HepG2 (cell line): Measurements from ENCODE around the gene CACNA1G. TPM values are rescaled to one million over a fixed set of nuclear protein-coding genes. Genes with fewer than 3 reads are reported as not detected.

ENCODE experiments used
- ATF5 ChIP-seq: sonication (generic); formaldehyde crosslinking; IDR thresholded peaks from 2 replicates; pipeline ENCODE4 v1.4.0; 2020; ENCODE audit warnings: mild to moderate bottlenecking, low read depth, missing genetic modification reagents
- BRF2 ChIP-seq: sonication (generic); formaldehyde crosslinking; IDR thresholded peaks from 2 replicates; pipeline ENCODE4 v1.8.1; 2022; ENCODE audit warnings: mild to moderate bottlenecking, missing genetic modification reagents
- HOXA9 ChIP-seq: sonication (generic); formaldehyde crosslinking; IDR thresholded peaks from 2 replicates; pipeline ENCODE4 v1.8.1; 2022; ENCODE audit warnings: missing genetic modification reagents, mild to moderate bottlenecking, moderate library complexity, borderline replicate concordance
- KLF16 ChIP-seq, 2 experiments: sonication (generic) in 1 of 2; formaldehyde crosslinking in 1 of 2; IDR thresholded peaks; 2 replicates each; pipeline versions ENCODE4 v1.6.1 to v1.8.0; 2016 to 2023; ENCODE audit warnings: missing genetic modification reagents in 2 of 2, missing compliant biosample characterization in 1 of 2
- MAX ChIP-seq: IDR thresholded peaks from 2 replicates; pipeline ENCODE4 v1.6.1; 2012; ENCODE audit warnings: inconsistent platforms
- MXI1 ChIP-seq: IDR thresholded peaks from 3 replicates; pipeline ENCODE4 v1.6.1; 2012; ENCODE audit warnings: low read depth, low read length, inconsistent platforms, borderline replicate concordance
- PBX2 ChIP-seq: IDR thresholded peaks from 2 replicates; pipeline ENCODE4 v1.6.1; 2016; ENCODE audit warnings: control low read depth
- RAD51 ChIP-seq: fragments of 450-650 bp; IDR thresholded peaks from 2 replicates; pipeline ENCODE4 v1.6.1; 2016; ENCODE audit warnings: borderline replicate concordance
- ZBTB8A ChIP-seq: sonication (generic); formaldehyde crosslinking; IDR thresholded peaks from 2 replicates; pipeline ENCODE4 v1.4.0; 2020; ENCODE audit warnings: mild to moderate bottlenecking, low read depth, missing genetic modification reagents, borderline replicate concordance
- ZNF234 ChIP-seq: sonication (generic); formaldehyde crosslinking; conservative IDR thresholded peaks from 2 replicates; pipeline ENCODE4 v1.5.1; 2020; ENCODE audit warnings: mild to moderate bottlenecking, missing genetic modification reagents
- ZSCAN31 ChIP-seq: sonication (generic); formaldehyde crosslinking; IDR thresholded peaks from 2 replicates; pipeline ENCODE4 v1.5.0; 2020; ENCODE audit warnings: low read depth, mild to moderate bottlenecking, missing genetic modification reagents
- ZSCAN9 ChIP-seq: IDR thresholded peaks from 2 replicates; pipeline ENCODE4 v1.6.1; 2016; ENCODE audit warnings: borderline replicate concordance
- polyA plus RNA-seq, 8 experiments: library from polyadenylated mRNA; depleted of rRNA in 3 of 8; stranded (reverse) in 7 of 8; unstranded in 1 of 8; fragments of >200 nt; fragmentation: Illumina TruSeq in 4 of 8; extraction: Trizol in 4 of 8; gene quantifications; 2 replicates each; pipeline versions ENCODE4 v1.2.1 to v1.2.3, GENCODE V29; 2011 to 2016; ENCODE audit warnings: low read depth in 4 of 8, missing spikeins in 1 of 8, mixed read lengths in 1 of 8; ENCODE audit not compliant: insufficient read depth in 1 of 8
- total RNA-seq, 5 experiments: library from RNA; depleted of rRNA; stranded (reverse); fragments of >200 nt; fragmentation: Illumina TruSeq; extraction: Trizol; gene quantifications; 2 replicates each; pipeline ENCODE4 v1.2.3, GENCODE V29; 2016; ENCODE audit warnings: low read depth in 1 of 5
- TF ChIP-seq, protein P1 (sequence below): sonication (generic); formaldehyde crosslinking; IDR thresholded peaks from 2 replicates; pipeline ENCODE4 v1.4.0; 2020; ENCODE audit warnings: missing genetic modification reagents
- TF ChIP-seq, protein P2 (sequence below): IDR thresholded peaks from 2 replicates; pipeline ENCODE4 v1.6.1; 2016; ENCODE audit warnings: missing biosample characterization, missing genetic modification reagents, low read depth
- TF ChIP-seq, protein P3 (sequence below): sonication (generic); formaldehyde crosslinking; IDR thresholded peaks from 2 replicates; pipeline ENCODE4; 2020; ENCODE audit warnings: missing genetic modification reagents, mild to moderate bottlenecking, borderline replicate concordance
- TF ChIP-seq, protein P4 (sequence below): sonication (generic); formaldehyde crosslinking; IDR thresholded peaks from 2 replicates; pipeline ENCODE4 v1.5.0; 2020; ENCODE audit warnings: mild to moderate bottlenecking, missing genetic modification reagents, moderate library complexity

CACNA1G gene
- total and polyA plus RNA-seq, 2 of the 13 experiments (the other 11 are each of a cell fraction or from before 2014, with no cell fraction given) = 0.02 TPM; not detected in 1

DNA sequence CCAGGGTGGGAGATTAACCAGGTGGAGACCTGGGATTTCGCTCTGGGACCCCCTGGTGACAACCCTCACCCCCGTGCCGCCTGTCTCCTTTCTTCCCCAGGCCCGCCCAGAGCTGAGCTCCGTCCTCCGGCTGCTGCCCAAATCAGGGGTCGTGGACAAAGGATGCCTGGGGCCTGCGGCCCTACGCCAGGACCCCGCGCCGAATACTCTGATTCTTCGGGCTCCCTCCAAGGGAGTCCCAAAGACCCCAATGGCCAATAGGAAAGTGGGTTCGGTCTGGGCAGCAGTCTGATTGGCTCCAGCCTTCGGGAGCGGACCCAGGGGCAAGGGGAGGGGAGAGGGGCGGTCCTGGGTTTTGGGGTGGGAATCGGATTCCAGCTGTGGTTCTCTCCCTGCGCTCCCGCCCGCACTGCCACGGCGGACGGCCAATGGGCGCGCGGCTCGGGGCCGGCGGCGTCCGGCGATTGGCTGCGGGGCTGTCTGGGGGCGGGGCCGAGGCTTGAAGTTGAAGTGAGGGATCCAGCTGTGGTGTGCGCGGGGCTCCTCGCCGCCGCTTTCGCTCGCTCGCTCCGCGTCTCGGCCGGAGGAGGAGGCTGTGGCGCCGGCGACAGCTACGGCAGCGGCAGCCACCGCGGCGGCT lies at the start of gene CACNA1G (continued):
- TF ChIP-seq ZNF234 (no peak), BRF2 (CRISPR knock-in tag) (no peak), PBX2 (CRISPR knock-in tag) (no peak), ATF5 (CRISPR knock-in tag) (no peak), KLF16 (CRISPR knock-in tag; IDR thresholded peaks at IDR 0.05) (no peak), MXI1 (peak; percentile 35; the same call in 1 of the 3 replicates), HOXA9 (CRISPR knock-in tag) (no peak), ZSCAN31 (CRISPR knock-in tag) (no peak), ZSCAN9 (CRISPR knock-in tag) (no peak), ZBTB8A (CRISPR knock-in tag) (no peak), RAD51 (no peak), MAX (peak; percentile 58; the same call in 1 of the 2 replicates)
- TF ChIP-seq, protein P1, sequence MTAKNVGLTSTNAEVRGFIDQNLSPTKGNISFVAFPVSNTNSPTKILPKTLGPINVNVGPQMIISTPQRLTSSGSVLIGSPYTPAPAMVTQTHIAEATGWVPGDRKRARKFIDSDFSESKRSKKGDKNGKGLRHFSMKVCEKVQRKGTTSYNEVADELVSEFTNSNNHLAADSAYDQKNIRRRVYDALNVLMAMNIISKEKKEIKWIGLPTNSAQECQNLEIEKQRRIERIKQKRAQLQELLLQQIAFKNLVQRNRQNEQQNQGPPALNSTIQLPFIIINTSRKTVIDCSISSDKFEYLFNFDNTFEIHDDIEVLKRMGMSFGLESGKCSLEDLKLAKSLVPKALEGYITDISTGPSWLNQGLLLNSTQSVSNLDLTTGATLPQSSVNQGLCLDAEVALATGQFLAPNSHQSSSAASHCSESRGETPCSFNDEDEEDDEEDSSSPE = peak; percentile 77
- TF ChIP-seq, protein P2, sequence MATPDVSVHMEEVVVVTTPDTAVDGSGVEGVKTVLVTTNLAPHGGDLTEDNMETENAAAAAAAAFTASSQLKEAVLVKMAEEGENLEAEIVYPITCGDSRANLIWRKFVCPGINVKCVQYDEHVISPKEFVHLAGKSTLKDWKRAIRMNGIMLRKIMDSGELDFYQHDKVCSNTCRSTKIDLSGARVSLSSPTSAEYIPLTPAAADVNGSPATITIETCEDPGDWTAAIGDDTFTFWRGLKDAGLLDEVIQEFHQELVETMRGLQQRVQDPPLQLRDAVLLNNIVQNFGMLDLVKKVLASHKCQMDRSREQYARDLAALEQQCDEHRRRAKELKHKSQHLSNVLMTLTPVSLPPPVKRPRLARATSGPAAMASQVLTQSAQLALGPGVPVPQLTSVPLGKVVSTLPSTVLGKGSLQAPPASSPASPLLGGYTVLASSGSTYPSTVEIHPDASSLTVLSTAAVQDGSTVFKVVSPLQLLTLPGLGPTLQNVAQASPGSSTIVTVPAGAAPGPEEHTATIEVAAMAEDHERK = no peak
- TF ChIP-seq, protein P3, sequence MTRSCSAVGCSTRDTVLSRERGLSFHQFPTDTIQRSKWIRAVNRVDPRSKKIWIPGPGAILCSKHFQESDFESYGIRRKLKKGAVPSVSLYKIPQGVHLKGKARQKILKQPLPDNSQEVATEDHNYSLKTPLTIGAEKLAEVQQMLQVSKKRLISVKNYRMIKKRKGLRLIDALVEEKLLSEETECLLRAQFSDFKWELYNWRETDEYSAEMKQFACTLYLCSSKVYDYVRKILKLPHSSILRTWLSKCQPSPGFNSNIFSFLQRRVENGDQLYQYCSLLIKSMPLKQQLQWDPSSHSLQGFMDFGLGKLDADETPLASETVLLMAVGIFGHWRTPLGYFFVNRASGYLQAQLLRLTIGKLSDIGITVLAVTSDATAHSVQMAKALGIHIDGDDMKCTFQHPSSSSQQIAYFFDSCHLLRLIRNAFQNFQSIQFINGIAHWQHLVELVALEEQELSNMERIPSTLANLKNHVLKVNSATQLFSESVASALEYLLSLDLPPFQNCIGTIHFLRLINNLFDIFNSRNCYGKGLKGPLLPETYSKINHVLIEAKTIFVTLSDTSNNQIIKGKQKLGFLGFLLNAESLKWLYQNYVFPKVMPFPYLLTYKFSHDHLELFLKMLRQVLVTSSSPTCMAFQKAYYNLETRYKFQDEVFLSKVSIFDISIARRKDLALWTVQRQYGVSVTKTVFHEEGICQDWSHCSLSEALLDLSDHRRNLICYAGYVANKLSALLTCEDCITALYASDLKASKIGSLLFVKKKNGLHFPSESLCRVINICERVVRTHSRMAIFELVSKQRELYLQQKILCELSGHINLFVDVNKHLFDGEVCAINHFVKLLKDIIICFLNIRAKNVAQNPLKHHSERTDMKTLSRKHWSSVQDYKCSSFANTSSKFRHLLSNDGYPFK = no peak
- TF ChIP-seq, protein P4, sequence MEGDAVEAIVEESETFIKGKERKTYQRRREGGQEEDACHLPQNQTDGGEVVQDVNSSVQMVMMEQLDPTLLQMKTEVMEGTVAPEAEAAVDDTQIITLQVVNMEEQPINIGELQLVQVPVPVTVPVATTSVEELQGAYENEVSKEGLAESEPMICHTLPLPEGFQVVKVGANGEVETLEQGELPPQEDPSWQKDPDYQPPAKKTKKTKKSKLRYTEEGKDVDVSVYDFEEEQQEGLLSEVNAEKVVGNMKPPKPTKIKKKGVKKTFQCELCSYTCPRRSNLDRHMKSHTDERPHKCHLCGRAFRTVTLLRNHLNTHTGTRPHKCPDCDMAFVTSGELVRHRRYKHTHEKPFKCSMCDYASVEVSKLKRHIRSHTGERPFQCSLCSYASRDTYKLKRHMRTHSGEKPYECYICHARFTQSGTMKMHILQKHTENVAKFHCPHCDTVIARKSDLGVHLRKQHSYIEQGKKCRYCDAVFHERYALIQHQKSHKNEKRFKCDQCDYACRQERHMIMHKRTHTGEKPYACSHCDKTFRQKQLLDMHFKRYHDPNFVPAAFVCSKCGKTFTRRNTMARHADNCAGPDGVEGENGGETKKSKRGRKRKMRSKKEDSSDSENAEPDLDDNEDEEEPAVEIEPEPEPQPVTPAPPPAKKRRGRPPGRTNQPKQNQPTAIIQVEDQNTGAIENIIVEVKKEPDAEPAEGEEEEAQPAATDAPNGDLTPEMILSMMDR (CRISPR knock-in tag) = peak; percentile 25; the same call in 1 of the 2 replicates
